ENCODE data around the gene ARHGAP26.
"Not testable (repeated sequence)": the region's sequence is repeated elsewhere in the genome, so short reads cannot be mapped to it uniquely, and the experiment has no call there.

Gene ARHGAP26

GRCh38 chr5:142931896-142932686, 161.9 kb downstream of the ARHGAP26 start:
- DNase-seq (ENCODE audit: low read depth in 2 of 2) = no peak

- no peak for DNase-seq (ENCODE audit: low read depth in 2 of 2)
Observed at GRCh38 chr5:142934051-142934762, 164.0 kb downstream of the ARHGAP26 start.

GRCh38 chr5:142935014-142935413, 164.8 kb downstream of the ARHGAP26 start:
- DNase-seq (ENCODE audit: low read depth in 2 of 2) = no peak

- DNase-seq (ENCODE audit: low read depth in 2 of 2) = no peak
Observed at GRCh38 chr5:142937374-142937773, 167.2 kb downstream of the ARHGAP26 start.

GRCh38 chr5:142938266-142938880, 168.2 kb downstream of the ARHGAP26 start:
- DNase-seq (ENCODE audit: low read depth in 2 of 2) = no peak

GRCh38 chr5:142939006-142939405, 168.8 kb downstream of the ARHGAP26 start:
- DNase-seq (ENCODE audit: low read depth in 2 of 2) = no peak

GRCh38 chr5:142939884-142940283, 169.7 kb downstream of the ARHGAP26 start:
- DNase-seq (ENCODE audit: low read depth in 2 of 2) = no peak

GRCh38 chr5:142941245-142941644, 171.1 kb downstream of the ARHGAP26 start:
- DNase-seq (ENCODE audit: low read depth in 2 of 2) = no peak

GRCh38 chr5:142942901-142943300, 172.7 kb downstream of the ARHGAP26 start:
- DNase-seq (ENCODE audit: low read depth in 2 of 2) = no peak

- DNase-seq (ENCODE audit: low read depth in 2 of 2) = no peak
Observed at GRCh38 chr5:142944140-142944539, 174.0 kb downstream of the ARHGAP26 start.

- no peak for DNase-seq (ENCODE audit: low read depth in 2 of 2)
Observed at GRCh38 chr5:142945321-142945720, 175.1 kb downstream of the ARHGAP26 start.

GRCh38 chr5:142945845-142946244, 175.7 kb downstream of the ARHGAP26 start:
- no peak for DNase-seq (ENCODE audit: low read depth in 2 of 2)

GRCh38 chr5:142946547-142947426, 176.6 kb downstream of the ARHGAP26 start:
- no peak for DNase-seq (ENCODE audit: low read depth in 2 of 2)

GRCh38 chr5:142947427-142947709, 177.2 kb downstream of the ARHGAP26 start:
- no peak for DNase-seq (ENCODE audit: low read depth in 2 of 2)

GRCh38 chr5:142952229-142952628, 182.1 kb downstream of the ARHGAP26 start:
- no peak for DNase-seq (ENCODE audit: low read depth in 2 of 2)

- not testable (repeated sequence) for DNase-seq (ENCODE audit: low read depth in 2 of 2)
Observed at GRCh38 chr5:142952871-142953270, 182.7 kb downstream of the ARHGAP26 start.

GRCh38 chr5:142954455-142954854, 184.3 kb downstream of the ARHGAP26 start:
- no peak for DNase-seq (ENCODE audit: low read depth in 2 of 2)

GRCh38 chr5:142955628-142956027, 185.5 kb downstream of the ARHGAP26 start:
- DNase-seq (ENCODE audit: low read depth in 2 of 2) = no peak

GRCh38 chr5:142957528-142957927, 187.4 kb downstream of the ARHGAP26 start:
- no peak for DNase-seq (ENCODE audit: low read depth in 2 of 2)

- no peak for DNase-seq (ENCODE audit: low read depth in 2 of 2)
Observed at GRCh38 chr5:142958944-142959682, 188.9 kb downstream of the ARHGAP26 start.

Data from stimulated activated CD8-positive, alpha-beta memory T cell treated with anti-CD3 and anti-CD28 coated beads, Interleukin-15, amount 100 ng/mL, for 4 hours (primary cell).